NT2/D1 (cell line): ENCODE results near the gene CMC1.
"Not testable (repeated sequence)": the region's sequence is repeated elsewhere in the genome, so short reads cannot be mapped to it uniquely, and the experiment has no call there.

ENCODE experiments used
- DNase-seq: peaks from one replicate; pipeline ENCODE4 v3.0.0-alpha.2; 2011; ENCODE audit warnings: low read depth, low spot score
- H3K27me3 ChIP-seq: 2 replicates; pipeline ENCODE4 v1.6.0; 2011; ENCODE audit warnings: mild to moderate bottlenecking; ENCODE audit not compliant: insufficient read length, insufficient read depth
- H3K36me3 ChIP-seq: 2 replicates; pipeline ENCODE4 v1.6.1; 2011; ENCODE audit warnings: mild to moderate bottlenecking, low read length, mixed read lengths; ENCODE audit not compliant: insufficient read depth, insufficient read length
- H3K4me1 ChIP-seq: 2 replicates; pipeline ENCODE4 v1.5.1; 2011; ENCODE audit not compliant: insufficient read depth, insufficient read length
- H3K4me3 ChIP-seq: 2 replicates; pipeline ENCODE4 v1.5.1; 2011; ENCODE audit warnings: low read depth; ENCODE audit not compliant: insufficient read length
- H3K9ac ChIP-seq: 2 replicates; pipeline ENCODE4 v1.6.0; 2011; ENCODE audit warnings: low read depth; ENCODE audit not compliant: insufficient read length
- H3K9me3 ChIP-seq: 2 replicates; pipeline ENCODE4 v1.5.1; 2011; ENCODE audit warnings: mild to moderate bottlenecking, low read length; ENCODE audit not compliant: insufficient read depth
- SUZ12 ChIP-seq: IDR thresholded peaks from 2 replicates; pipeline ENCODE4 v1.6.1; 2011; ENCODE audit not compliant: insufficient read length, insufficient read depth; ENCODE audit errors: extremely low read depth
- YY1 ChIP-seq: IDR thresholded peaks from 2 replicates; pipeline ENCODE4 v1.6.1; 2011; ENCODE audit not compliant: insufficient read length, insufficient read depth
- ZNF274 ChIP-seq: IDR thresholded peaks from 2 replicates; pipeline ENCODE4 v1.6.1; 2011; ENCODE audit warnings: mild to moderate bottlenecking, low read depth, low read length

CMC1 gene, protein sequence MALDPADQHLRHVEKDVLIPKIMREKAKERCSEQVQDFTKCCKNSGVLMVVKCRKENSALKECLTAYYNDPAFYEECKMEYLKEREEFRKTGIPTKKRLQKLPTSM

DNA sequence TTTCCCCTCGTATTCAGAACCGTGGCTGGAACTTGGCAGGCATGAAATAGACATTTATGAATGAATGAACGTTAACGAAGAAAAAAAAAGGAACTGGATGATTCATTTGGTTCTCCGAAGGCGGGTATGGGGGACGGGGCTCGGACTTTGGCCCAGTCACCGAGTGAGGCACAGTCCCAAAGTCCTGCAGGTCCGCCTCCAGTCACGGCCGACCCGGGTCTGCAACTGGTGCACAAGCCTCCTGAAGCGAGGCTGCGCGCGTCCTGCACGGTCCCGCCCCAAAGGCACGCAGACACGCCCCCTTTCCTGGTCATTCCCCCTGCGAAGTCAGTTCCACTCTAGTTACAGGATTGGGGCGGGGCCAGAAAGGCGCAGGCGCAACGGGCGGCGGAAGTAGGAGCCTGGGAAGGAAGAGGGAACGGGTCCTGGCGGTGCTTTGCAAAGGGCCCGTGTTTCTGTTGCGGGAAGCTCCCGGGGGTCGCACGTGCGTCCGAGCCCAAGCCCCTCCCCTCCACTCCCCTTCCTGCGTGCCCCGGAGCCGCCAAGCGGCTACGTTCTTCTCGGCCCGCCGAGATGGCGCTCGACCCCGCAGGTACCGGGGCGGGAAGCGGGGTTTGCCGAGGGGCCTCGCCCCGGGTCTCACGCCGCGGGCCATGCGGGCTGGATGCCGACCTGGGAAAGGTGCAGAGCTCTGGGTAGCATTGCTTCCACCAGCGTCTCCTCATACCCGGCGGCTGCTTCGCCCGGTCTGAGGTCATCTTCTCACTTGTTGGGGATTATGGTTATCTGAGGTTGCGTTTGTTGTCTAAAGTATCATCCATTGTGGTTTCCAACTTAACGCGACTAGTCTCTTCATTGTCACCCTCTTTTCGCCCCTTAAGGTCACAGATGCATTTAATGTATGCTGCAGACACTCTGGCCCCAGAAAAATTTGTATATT, at the start of gene CMC1:
TSS of gene CMC1 (plus strand) at position 399 of the 940 bp plus-strand sequence. CDS start at position 574, 175 bp downstream.
- DNase-seq: peak; percentile 95
- peak within 1 kb of the TSS; percentile 92 for H3K9ac ChIP-seq
- no peaks in the 10 kb centered on the region for H3K27me3 ChIP-seq
- H3K4me3 ChIP-seq: peak within 1 kb of the TSS; percentile 87
- H3K36me3 ChIP-seq: no peaks in the 10 kb centered on the region
- H3K9me3 ChIP-seq: no peaks in the 10 kb centered on the region
- TF ChIP-seq SUZ12: no peak
- no peak for TF ChIP-seq ZNF274
- no peak for TF ChIP-seq YY1
- no peaks in the 10 kb centered on the region for H3K4me1 ChIP-seq

DNA sequence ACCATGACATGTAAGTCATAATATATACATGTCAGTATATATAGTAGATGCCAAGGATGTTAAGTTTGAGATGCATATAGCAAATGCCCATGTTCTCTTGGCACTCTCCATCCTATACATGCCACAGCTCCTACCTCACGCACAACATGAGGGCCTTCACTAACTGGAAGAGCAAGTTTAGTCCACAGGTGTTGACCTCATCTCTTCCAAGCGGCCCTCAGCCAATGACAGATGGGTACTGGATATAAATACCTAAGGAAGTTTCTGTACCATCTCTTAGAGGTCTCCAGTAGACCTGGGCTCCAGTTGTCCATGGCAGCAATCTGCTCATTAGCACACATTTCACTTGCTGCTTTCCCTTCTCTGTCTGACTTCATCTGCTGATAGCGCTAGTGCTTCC, 43.3 kb upstream of the CMC1 start:
- Histone ChIP-seq H3K4me1 (no peaks in the 10 kb centered on the region), H3K27me3 (no peaks in the 10 kb centered on the region), H3K9me3 (no peaks in the 10 kb centered on the region), H3K9ac (no peak overlapping the region), H3K4me3 (no peak overlapping the region), H3K36me3 (no peaks in the 10 kb centered on the region)
- TF ChIP-seq ZNF274 (no peak), YY1 (no peak), SUZ12 (no peak)
- DNase-seq: no peak

DNA sequence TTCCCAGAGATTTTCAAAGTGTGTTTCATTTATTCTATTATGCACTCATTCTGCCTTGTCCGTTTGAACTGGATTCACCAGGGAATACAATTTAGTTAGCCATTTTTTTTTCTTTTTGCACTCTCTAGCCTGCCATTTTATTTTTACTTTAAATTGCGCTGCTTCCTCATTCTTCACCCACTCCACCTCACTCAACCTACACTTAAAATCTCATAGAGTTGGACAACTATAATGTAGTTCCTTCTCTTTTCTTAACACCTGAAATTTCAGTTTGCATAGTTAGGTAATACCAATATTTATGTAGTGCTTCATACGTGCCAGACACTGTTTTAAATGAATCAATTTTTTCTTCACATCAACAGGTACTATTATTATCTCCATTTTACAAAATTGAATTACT, 42.4 kb upstream of the CMC1 start:
- TF ChIP-seq ZNF274: no peak
- H3K36me3 ChIP-seq: no peaks in the 10 kb centered on the region
- no peaks in the 10 kb centered on the region for H3K27me3 ChIP-seq
- no peak overlapping the region for H3K4me3 ChIP-seq
- no peak overlapping the region for H3K9ac ChIP-seq
- no peak for DNase-seq
- no peaks in the 10 kb centered on the region for H3K9me3 ChIP-seq
- H3K4me1 ChIP-seq: no peaks in the 10 kb centered on the region

DNA sequence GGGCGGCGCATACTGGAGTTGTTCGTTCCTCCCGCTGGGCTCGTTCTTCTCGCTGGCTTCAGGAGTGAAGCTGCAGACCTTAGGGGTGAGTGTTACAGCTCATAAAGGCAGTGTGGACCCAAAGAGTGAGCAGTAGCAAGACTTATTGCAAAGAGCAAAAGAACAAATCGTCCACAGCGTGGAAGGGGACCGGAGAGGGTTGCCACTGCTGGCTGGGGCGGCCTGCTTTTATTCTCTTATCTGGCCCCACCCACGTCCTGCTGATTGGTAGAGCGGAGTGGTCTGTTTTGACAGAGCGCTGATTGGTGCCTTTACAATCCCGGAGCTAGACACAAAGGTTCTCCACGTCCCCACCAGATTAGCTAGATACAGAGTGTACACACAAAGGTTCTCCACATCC, 41.8 kb upstream of the CMC1 start:
- H3K27me3 ChIP-seq, DNase-seq, H3K4me3 ChIP-seq, H3K36me3 ChIP-seq, H3K4me1 ChIP-seq, H3K9me3 ChIP-seq, H3K9ac ChIP-seq: not testable (repeated sequence)

DNA sequence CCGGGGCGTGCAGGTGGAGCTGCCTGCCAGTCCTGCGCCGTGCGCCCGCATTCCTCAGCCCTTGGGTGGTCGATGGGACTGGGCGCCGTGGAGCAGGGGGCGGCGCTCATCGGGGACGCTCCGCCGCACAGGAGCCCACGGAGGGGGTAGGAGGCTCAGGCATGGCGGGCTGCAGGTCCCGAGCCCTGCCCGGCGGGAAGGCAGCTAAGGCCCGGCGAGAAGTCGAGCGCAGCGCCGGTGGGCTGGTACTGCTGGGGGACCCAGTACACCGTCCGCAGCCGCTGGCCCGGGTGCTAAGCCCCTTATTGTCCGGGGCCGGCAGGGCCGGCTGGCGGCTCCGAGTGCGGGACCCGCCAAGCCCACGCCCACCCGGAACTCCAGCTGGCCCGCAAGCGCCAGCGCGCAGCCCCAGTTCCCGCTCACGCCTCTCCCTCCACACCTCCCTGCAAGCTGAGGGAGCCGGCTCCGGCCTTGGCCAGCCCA, 41.0 kb upstream of the CMC1 start:
- not testable (repeated sequence) for H3K27me3 ChIP-seq, H3K4me3 ChIP-seq, DNase-seq, H3K9me3 ChIP-seq, H3K4me1 ChIP-seq, H3K9ac ChIP-seq, H3K36me3 ChIP-seq

DNA sequence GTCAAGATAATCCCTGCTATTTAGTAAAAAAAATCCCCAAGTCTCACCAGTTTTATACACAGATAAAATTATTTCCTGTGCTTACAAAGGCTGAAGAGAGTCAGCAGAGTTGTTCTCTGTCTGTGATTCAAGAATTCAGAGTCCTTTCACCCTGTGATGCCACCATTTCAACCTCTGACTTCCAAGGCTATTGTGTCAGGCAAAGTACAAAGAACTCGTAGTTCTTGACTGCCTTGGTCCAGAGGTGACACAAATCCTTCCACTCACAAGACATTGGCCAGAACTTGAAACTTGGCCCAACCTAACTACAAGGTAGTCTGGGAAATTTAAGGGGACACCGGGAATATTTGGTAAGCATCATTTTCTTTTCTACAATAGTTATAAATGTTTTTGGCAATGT, 34.9 kb upstream of the CMC1 start:
- no peak for TF ChIP-seq YY1
- TF ChIP-seq SUZ12: no peak
- no peak for TF ChIP-seq ZNF274
- DNase-seq: no peak

DNA sequence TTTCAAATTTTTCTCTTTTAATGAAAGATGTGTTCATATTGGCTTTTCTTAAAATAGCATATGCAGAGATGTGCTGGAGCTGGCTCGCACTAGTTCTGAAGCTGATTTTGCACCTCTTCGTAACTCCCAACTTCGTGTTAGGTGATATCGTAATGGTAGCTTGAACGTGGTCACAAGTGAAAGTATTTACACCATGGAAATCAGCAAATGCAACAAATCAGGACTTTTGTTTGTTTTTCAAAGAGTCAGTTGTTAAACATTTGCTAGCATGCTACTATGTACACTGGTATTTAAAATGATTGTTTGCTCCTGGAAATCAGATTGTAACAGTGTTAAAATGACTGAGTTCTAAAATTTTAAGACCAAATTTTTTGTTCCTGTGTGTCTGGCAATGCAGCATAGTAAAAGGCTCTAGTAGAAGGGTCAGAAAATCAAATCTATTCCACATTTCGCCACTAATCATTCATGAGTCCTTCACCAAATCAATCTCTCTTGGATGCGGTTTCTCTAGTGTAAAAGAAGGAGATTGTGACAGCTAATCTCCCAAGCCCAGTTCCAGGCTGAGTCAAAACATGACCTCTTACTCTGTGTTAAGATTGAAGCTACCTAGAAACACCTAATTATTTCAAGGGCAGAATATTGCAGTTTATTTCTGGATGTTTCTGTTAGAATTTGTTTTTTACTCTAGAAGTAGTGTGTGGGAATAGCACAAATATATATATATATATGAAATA, 34.3 kb upstream of the CMC1 start:
- H3K36me3 ChIP-seq: no peaks in the 10 kb centered on the region
- no peak overlapping the region for H3K9ac ChIP-seq
- no peak overlapping the region for H3K4me3 ChIP-seq
- H3K9me3 ChIP-seq: no peaks in the 10 kb centered on the region
- no peaks in the 10 kb centered on the region for H3K27me3 ChIP-seq
- no peak for TF ChIP-seq SUZ12
- no peak for TF ChIP-seq YY1
- TF ChIP-seq ZNF274: no peak
- DNase-seq: no peak
- H3K4me1 ChIP-seq: no peaks in the 10 kb centered on the region

More for the DNA sequence above, 34.9 kb upstream of the CMC1 start:
- H3K4me3 ChIP-seq: no peak overlapping the region
- H3K9me3 ChIP-seq: no peaks in the 10 kb centered on the region
- no peaks in the 10 kb centered on the region for H3K4me1 ChIP-seq
- no peaks in the 10 kb centered on the region for H3K36me3 ChIP-seq
- H3K27me3 ChIP-seq: no peaks in the 10 kb centered on the region
- no peak overlapping the region for H3K9ac ChIP-seq
